OCI-LY1 (cell line): ENCODE data around the gene GAGE1.
"Not testable (repeated sequence)": the region's sequence is repeated elsewhere in the genome, so short reads cannot be mapped to it uniquely, and the experiment has no call there.

Source experiments
- EZH2 ChIP-seq: fragments of 200-600 bp; sonication (generic), shearing (Covaris generic); IDR thresholded peaks from 2 replicates; pipeline ENCODE4 v1.8.0; 2017; ENCODE audit warnings: borderline replicate concordance, mixed run types, mild to moderate bottlenecking, antibody characterized with exemption, low read length, moderate library complexity, mixed read lengths
- TF ChIP-seq, protein P1 (sequence below): fragments of 200-600 bp; sonication (generic), shearing (Covaris generic); IDR thresholded peaks from 2 replicates; pipeline ENCODE4 v1.5.1; 2017; ENCODE audit warnings: mild to moderate bottlenecking, antibody characterized with exemption, low read length, moderate library complexity, mixed read lengths

DNA sequence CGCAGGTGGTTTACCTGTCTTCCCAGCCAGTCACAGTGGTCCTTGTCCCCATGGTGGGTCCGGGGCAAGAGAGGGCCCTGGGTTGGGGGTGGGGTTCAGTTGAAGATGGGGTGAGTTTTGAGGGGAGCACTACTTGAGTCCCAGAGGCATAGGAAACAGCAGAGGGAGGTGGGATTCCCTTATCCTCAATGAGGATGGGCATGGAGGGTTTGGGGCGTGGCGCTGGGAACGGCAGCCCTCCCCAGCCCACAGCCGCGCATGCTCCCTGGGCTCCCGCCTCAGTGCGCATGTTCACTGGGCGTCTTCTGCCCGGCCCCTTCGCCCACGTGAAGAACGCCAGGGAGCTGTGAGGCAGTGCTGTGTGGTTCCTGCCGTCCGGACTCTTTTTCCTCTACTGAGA is 9.6 kb upstream of the GAGE1 start, which contains the start of gene GAGE2A:
- TF ChIP-seq, protein P1, sequence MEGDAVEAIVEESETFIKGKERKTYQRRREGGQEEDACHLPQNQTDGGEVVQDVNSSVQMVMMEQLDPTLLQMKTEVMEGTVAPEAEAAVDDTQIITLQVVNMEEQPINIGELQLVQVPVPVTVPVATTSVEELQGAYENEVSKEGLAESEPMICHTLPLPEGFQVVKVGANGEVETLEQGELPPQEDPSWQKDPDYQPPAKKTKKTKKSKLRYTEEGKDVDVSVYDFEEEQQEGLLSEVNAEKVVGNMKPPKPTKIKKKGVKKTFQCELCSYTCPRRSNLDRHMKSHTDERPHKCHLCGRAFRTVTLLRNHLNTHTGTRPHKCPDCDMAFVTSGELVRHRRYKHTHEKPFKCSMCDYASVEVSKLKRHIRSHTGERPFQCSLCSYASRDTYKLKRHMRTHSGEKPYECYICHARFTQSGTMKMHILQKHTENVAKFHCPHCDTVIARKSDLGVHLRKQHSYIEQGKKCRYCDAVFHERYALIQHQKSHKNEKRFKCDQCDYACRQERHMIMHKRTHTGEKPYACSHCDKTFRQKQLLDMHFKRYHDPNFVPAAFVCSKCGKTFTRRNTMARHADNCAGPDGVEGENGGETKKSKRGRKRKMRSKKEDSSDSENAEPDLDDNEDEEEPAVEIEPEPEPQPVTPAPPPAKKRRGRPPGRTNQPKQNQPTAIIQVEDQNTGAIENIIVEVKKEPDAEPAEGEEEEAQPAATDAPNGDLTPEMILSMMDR: not testable (repeated sequence)
- not testable (repeated sequence) for TF ChIP-seq EZH2
